H9 (cell line): ENCODE data around the gene GTF2F2. TPM values are rescaled to one million over a fixed set of nuclear protein-coding genes. Genes with fewer than 3 reads are reported as not detected.

Source experiments
- DNase-seq: peaks from one replicate; pipeline ENCODE4 v3.0.0-alpha.2; 2017
- H2AFZ ChIP-seq: one replicate; pipeline ENCODE4 v1.6.1; 2013; ENCODE audit warnings: mild to moderate bottlenecking, low read length, control low read depth, moderate library complexity
- H2AK5ac ChIP-seq: 2 replicates; pipeline ENCODE4 v1.6.1; 2013; ENCODE audit warnings: low read length, control low read depth, mixed read lengths; ENCODE audit not compliant: insufficient read length
- H2BK120ac ChIP-seq: one replicate; pipeline ENCODE4 v1.6.1; 2013; ENCODE audit warnings: low read depth, mild to moderate bottlenecking, low read length, control low read depth, inconsistent platforms; ENCODE audit not compliant: poor library complexity, severe bottlenecking
- H2BK12ac ChIP-seq: 2 replicates; pipeline ENCODE4 v1.6.1; 2013; ENCODE audit warnings: low read length, control low read depth, mixed read lengths, low read depth; ENCODE audit not compliant: insufficient read length
- H2BK15ac ChIP-seq: 2 replicates; pipeline ENCODE4 v1.6.1; 2013; ENCODE audit warnings: low read depth, low read length, control low read depth
- H2BK20ac ChIP-seq: one replicate; pipeline ENCODE4 v1.6.1; 2013; ENCODE audit warnings: low read depth, mild to moderate bottlenecking, low read length, control low read depth, inconsistent platforms; ENCODE audit not compliant: poor library complexity, severe bottlenecking
- H2BK5ac ChIP-seq: 2 replicates; pipeline ENCODE4 v1.6.1; 2013; ENCODE audit warnings: low read length, control low read depth, mixed read lengths; ENCODE audit not compliant: insufficient read length
- H3K14ac ChIP-seq: 2 replicates; pipeline ENCODE4 v1.6.1; 2013; ENCODE audit warnings: low read length, control low read depth; ENCODE audit not compliant: insufficient read depth
- H3K18ac ChIP-seq: 2 replicates; pipeline ENCODE4 v1.6.1; 2013; ENCODE audit warnings: low read depth, mild to moderate bottlenecking, mixed read lengths, low read length, control low read depth; ENCODE audit not compliant: insufficient read length
- H3K23ac ChIP-seq: 2 replicates; pipeline ENCODE4 v1.6.1; 2013; ENCODE audit warnings: low read length, control low read depth, mixed read lengths, low read depth; ENCODE audit not compliant: insufficient read length
- H3K23me2 ChIP-seq: 2 replicates; pipeline ENCODE4 v1.6.1; 2013; ENCODE audit warnings: low read depth, mild to moderate bottlenecking, mixed read lengths, low read length, control low read depth; ENCODE audit not compliant: insufficient read length, poor library complexity, severe bottlenecking
- H3K27ac ChIP-seq: 2 replicates; pipeline ENCODE4 v1.5.1; 2013; ENCODE audit warnings: low read length, control low read depth, mixed read lengths, low read depth; ENCODE audit not compliant: insufficient read length
- H3K27me3 ChIP-seq: 2 replicates; pipeline ENCODE4 v1.6.1; 2013; ENCODE audit warnings: low read length, control low read depth, inconsistent platforms; ENCODE audit not compliant: insufficient read depth
- H3K4ac ChIP-seq: 2 replicates; pipeline ENCODE4 v1.6.1; 2013; ENCODE audit warnings: low read depth, mild to moderate bottlenecking, control low read depth, inconsistent platforms, low read length, moderate library complexity
- H3K4me1 ChIP-seq: 2 replicates; pipeline ENCODE4 v1.6.1; 2013; ENCODE audit warnings: low read length, control low read depth, inconsistent platforms; ENCODE audit not compliant: insufficient read depth
- H3K4me2 ChIP-seq: 2 replicates; pipeline ENCODE4 v1.6.1; 2013; ENCODE audit warnings: low read length, control low read depth, mixed read lengths; ENCODE audit not compliant: insufficient read length, insufficient read depth
- H3K56ac ChIP-seq: 2 replicates; pipeline ENCODE4 v1.6.1; 2013; ENCODE audit warnings: low read depth, mild to moderate bottlenecking, mixed read lengths, low read length, control low read depth; ENCODE audit not compliant: insufficient read length
- H3K79me1 ChIP-seq: 2 replicates; pipeline ENCODE4 v1.6.1; 2013; ENCODE audit warnings: low read depth, mild to moderate bottlenecking, moderate library complexity, low read length, control low read depth, inconsistent platforms; ENCODE audit not compliant: insufficient read depth, poor library complexity, severe bottlenecking
- H3K79me2 ChIP-seq: 2 replicates; pipeline ENCODE4 v1.6.1; 2013; ENCODE audit warnings: low read length, control low read depth, inconsistent platforms; ENCODE audit not compliant: insufficient read depth
- H3K9ac ChIP-seq: 2 replicates; pipeline ENCODE4 v1.6.1; 2013; ENCODE audit warnings: low read length, control low read depth, mixed read lengths; ENCODE audit not compliant: insufficient read length; ENCODE audit errors: extremely low read depth
- H3K9me3 ChIP-seq: one replicate; pipeline ENCODE4 v1.6.1; 2013; ENCODE audit warnings: low read depth, low read length, inconsistent platforms; ENCODE audit not compliant: control insufficient read depth
- H3T11ph ChIP-seq: one replicate; pipeline ENCODE4 v1.6.1; 2013; ENCODE audit warnings: mild to moderate bottlenecking, low read length, control low read depth, inconsistent platforms
- H4K20me1 ChIP-seq: one replicate; pipeline ENCODE4 v1.6.1; 2013; ENCODE audit not compliant: control insufficient read depth, insufficient read length, insufficient read depth
- H4K5ac ChIP-seq: 2 replicates; pipeline ENCODE4 v1.6.1; 2013; ENCODE audit warnings: low read depth, mild to moderate bottlenecking, mixed read lengths, low read length, control low read depth; ENCODE audit not compliant: insufficient read length
- H4K8ac ChIP-seq: replicated peaks from 2 replicates; pipeline ENCODE4 v1.6.1; 2013; ENCODE audit warnings: low read length, control low read depth, mixed read lengths, low read depth; ENCODE audit not compliant: insufficient read length
- H4K91ac ChIP-seq: 2 replicates; pipeline ENCODE4 v1.6.1; 2013; ENCODE audit warnings: low read depth, mild to moderate bottlenecking, moderate library complexity, mixed read lengths, low read length, control low read depth; ENCODE audit not compliant: insufficient read length
- H3K27ac Mint-ChIP-seq, 3 experiments: 2 replicates in 2 of 3; 3 replicates in 1 of 3; pipeline ENCODE4 v1.8.0; 2020 to 2021; ENCODE audit warnings: mixed read lengths in 3 of 3, mild to moderate bottlenecking in 1 of 3, moderate library complexity in 1 of 3
- H3K27me3 Mint-ChIP-seq: 2 replicates; pipeline ENCODE4 v1.8.0; 2021; ENCODE audit warnings: low read depth, mild to moderate bottlenecking, moderate library complexity, mixed read lengths
- H3K36me3 Mint-ChIP-seq, 3 experiments: 2 replicates in 2 of 3; 3 replicates in 1 of 3; pipeline ENCODE4 v1.8.0; 2020 to 2021; ENCODE audit warnings: low read depth in 3 of 3, mixed read lengths in 3 of 3; ENCODE audit not compliant: insufficient read depth in 1 of 3
- H3K4me1 Mint-ChIP-seq, 2 experiments: 2 replicates each; pipeline ENCODE4 v1.8.0; 2020; ENCODE audit warnings: mixed read lengths in 2 of 2
- H3K4me3 Mint-ChIP-seq, 2 experiments: 2 replicates in 1 of 2; 3 replicates in 1 of 2; pipeline ENCODE4 v1.8.0; 2020 to 2021; ENCODE audit warnings: mild to moderate bottlenecking in 2 of 2, mixed read lengths in 2 of 2, moderate library complexity in 1 of 2
- H3K9me3 Mint-ChIP-seq, 2 experiments: 2 replicates in 1 of 2; 3 replicates in 1 of 2; pipeline ENCODE4 v1.8.0; 2020; ENCODE audit warnings: mild to moderate bottlenecking in 2 of 2, mixed read lengths in 2 of 2, moderate library complexity in 1 of 2
- WGBS: extraction: QIAGEN DNeasy Blood & Tissue Kit; methylation state at CpG from one replicate; pipeline ENCODE4 v1.1.7; 2013; ENCODE audit warnings: missing lambda C conversion rate, low lambda C conversion rate, mixed read lengths; ENCODE audit not compliant: insufficient read length; ENCODE audit errors: extremely low coverage; 5-methylcytosine and 5-hydroxymethylcytosine counted together
- total RNA-seq: library from RNA; stranded (reverse); gene quantifications from 2 replicates; pipeline ENCODE4 v1.2.1, GENCODE V29; 2021
- TF ChIP-seq, protein P1 (sequence below): fragments of 200-600 bp; sonication (generic); conservative IDR thresholded peaks from 3 replicates; pipeline ENCODE4 v1.8.0; 2021; ENCODE audit warnings: antibody characterized with exemption, mild to moderate bottlenecking

GTF2F2 gene
- total RNA-seq, 1 experiment from 2014 or later: 29.6 TPM

GRCh38 chr13:45218689-45219088 is 98.4 kb downstream of the GTF2F2 start:
- Histone ChIP-seq H4K5ac (no peak overlapping the region), H2BK5ac (no peak overlapping the region), H3K4ac (no peak overlapping the region), H3K27ac (no peak overlapping the region), H3K9me3 (no peaks in the 10 kb centered on the region), H3K79me1 (no peaks in the 10 kb centered on the region), H4K91ac (no peak overlapping the region), H2BK120ac (no peak overlapping the region), H3K4me1 (peaks cover 2% of the 10 kb centered on the region; the same call in 1 of the 2 replicates), H3K56ac (no peak overlapping the region), H3T11ph (no peak overlapping the region), H2BK15ac (no peak overlapping the region), H4K8ac (no peak overlapping the region), H2BK12ac (no peak overlapping the region), H2AFZ (no peak overlapping the region), H2BK20ac (no peak overlapping the region), H3K27me3 (no peaks in the 10 kb centered on the region), H3K23ac (no peak overlapping the region), H3K23me2 (no peaks in the 10 kb centered on the region), H3K9ac (no peak overlapping the region), H3K4me2 (no peak overlapping the region), H3K18ac (no peak overlapping the region), H3K14ac (no peak overlapping the region), H2AK5ac (no peak overlapping the region), H3K79me2 (no peaks in the 10 kb centered on the region), H4K20me1 (no peaks in the 10 kb centered on the region)
- Mint-ChIP-seq H3K4me3 (no peak overlapping the region), H3K9me3 (no peaks in the 10 kb centered on the region), H3K36me3 (peaks cover 0 to 4% (median 3%) of the 10 kb centered on the region in 3 experiments; a peak in 5 of 7 replicates), H3K4me1 (peaks cover 29% of the 10 kb centered on the region in 2 experiments), H3K27ac (peak overlapping the region in 1 of 3 experiments; percentile 2; a peak in 1 of 7 replicates), H3K27me3 (no peaks in the 10 kb centered on the region)
- DNase-seq: no peak
- no CpG with 5 or more reads among the region's 1 CpG for WGBS
- TF ChIP-seq, protein P1, sequence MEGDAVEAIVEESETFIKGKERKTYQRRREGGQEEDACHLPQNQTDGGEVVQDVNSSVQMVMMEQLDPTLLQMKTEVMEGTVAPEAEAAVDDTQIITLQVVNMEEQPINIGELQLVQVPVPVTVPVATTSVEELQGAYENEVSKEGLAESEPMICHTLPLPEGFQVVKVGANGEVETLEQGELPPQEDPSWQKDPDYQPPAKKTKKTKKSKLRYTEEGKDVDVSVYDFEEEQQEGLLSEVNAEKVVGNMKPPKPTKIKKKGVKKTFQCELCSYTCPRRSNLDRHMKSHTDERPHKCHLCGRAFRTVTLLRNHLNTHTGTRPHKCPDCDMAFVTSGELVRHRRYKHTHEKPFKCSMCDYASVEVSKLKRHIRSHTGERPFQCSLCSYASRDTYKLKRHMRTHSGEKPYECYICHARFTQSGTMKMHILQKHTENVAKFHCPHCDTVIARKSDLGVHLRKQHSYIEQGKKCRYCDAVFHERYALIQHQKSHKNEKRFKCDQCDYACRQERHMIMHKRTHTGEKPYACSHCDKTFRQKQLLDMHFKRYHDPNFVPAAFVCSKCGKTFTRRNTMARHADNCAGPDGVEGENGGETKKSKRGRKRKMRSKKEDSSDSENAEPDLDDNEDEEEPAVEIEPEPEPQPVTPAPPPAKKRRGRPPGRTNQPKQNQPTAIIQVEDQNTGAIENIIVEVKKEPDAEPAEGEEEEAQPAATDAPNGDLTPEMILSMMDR: no peak
